KOPT-K1 (cell line): ENCODE results near the gene MAP1B.

Experiments
- H3K27ac ChIP-seq: fragments of 200-600 bp; sonication (generic); 2 replicates; pipeline ENCODE4 v1.5.1; 2016; ENCODE audit warnings: antibody characterized with exemption, mild to moderate bottlenecking, low read depth, low read length; ENCODE audit not compliant: poor library complexity, severe bottlenecking
- H3K36me3 ChIP-seq: fragments of 200-600 bp; sonication (generic); 2 replicates; pipeline ENCODE4 v1.5.1; 2017; ENCODE audit warnings: antibody characterized with exemption, mild to moderate bottlenecking, low read length, moderate library complexity; ENCODE audit not compliant: insufficient read depth
- H3K9me3 ChIP-seq: fragments of 200-600 bp; sonication (generic); 2 replicates; pipeline ENCODE4 v1.5.1; 2017; ENCODE audit warnings: antibody characterized with exemption, low read length, mild to moderate bottlenecking; ENCODE audit not compliant: insufficient read depth, poor library complexity, severe bottlenecking

The MAP1B gene

DNA sequence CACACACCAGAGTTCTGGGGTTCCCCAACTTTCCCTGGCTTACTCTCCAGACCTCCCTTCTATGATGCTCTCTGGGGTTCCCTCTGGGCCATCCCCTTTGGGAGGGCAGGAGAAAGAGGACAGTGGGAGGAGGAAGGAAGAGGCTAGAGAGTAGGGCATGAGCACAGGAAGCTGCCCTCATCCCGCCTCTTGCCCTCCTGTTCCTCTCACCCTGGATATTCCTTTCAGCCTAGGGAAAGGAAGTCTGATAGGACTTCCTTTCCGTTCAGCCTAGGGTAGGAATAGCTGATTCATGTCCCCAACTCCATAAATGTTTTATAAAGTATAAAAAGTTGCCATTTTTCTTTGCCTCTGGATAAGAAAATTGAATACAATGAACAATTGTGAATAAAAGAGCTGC lies 7.4 kb downstream of the MAP1B start:
- Histone ChIP-seq H3K27ac (no peak overlapping the region), H3K36me3 (no peaks in the 10 kb centered on the region), H3K9me3 (no peaks in the 10 kb centered on the region)

DNA sequence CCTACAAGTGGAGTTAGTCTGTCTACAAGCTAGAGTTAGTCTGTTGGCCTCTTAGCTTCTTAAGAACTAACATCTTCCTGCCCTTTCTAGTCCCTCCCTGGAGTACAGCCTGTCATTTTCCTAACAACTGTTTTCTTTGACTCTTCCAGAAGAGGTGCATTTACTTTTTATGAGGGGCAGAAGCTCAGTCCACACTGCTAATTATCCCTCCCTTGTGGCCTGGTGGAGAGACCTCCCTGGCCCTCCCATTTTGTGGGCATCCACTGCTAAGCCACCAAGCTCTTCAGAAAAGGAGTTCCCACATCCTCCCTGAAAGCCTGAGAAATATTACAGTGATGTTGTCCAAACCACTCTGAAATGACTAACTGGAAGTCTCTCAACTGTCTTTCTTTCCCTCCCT lies 8.0 kb downstream of the MAP1B start:
- Histone ChIP-seq H3K36me3 (no peaks in the 10 kb centered on the region), H3K27ac (no peak overlapping the region)

DNA sequence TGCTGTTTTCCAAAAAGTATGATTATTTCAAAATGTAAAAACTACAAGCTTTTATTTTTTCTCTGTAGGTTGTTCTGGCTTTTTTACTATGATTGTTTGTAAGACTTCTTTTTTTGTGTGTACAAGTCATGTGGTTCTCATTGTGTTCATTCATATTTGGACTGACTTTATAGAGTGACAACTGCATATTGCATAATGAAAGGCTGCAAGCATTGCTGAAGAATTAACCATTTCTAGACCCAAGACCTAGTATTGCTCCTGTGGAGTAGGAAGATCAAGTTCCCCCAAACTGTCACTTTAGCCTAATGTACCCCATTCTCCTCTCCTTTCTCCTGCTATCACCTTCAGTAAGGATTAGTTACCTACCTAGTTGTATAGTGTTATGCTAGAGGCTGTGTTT lies 10.0 kb downstream of the MAP1B start:
- Histone ChIP-seq H3K9me3 (no peaks in the 10 kb centered on the region), H3K36me3 (no peaks in the 10 kb centered on the region), H3K27ac (no peak overlapping the region)

More for the DNA sequence above, 8.0 kb downstream of the MAP1B start:
- H3K9me3 ChIP-seq = no peaks in the 10 kb centered on the region

DNA sequence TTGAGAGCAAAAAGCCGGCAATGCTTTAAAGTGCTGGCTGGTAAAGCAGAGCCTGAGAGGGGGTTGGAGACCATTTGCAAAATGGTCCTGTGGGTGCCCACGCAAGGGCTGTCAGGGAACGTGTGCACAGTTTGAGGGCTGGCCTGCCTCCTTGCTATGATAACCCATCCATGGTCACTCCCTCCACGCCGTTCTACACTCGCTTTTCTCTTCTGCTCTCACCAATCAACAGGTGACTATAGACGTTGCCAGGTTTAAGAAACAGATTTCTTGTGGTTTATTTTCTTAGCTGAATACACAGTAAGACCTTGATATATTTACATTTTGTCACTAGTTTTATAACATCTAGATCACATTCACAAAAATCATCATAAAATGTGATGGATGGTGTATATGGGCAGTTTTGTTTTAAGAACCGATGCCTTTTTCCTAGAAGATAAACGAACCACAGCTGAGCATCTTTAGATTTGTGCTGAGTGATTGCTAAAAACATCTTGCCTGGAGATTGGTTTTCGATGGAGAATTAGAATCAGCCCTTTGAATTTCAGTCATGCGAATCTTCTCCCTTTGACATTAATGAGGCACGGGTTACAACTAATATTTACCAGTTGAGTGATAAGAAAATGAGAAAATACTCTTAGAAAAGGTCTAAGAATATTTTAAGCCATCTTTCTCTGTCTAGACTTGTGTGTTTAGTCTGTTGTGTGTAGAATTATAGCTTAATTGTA lies 13.9 kb downstream of the MAP1B start:
- Histone ChIP-seq H3K27ac (no peak overlapping the region), H3K9me3 (no peaks in the 10 kb centered on the region), H3K36me3 (no peaks in the 10 kb centered on the region)

DNA sequence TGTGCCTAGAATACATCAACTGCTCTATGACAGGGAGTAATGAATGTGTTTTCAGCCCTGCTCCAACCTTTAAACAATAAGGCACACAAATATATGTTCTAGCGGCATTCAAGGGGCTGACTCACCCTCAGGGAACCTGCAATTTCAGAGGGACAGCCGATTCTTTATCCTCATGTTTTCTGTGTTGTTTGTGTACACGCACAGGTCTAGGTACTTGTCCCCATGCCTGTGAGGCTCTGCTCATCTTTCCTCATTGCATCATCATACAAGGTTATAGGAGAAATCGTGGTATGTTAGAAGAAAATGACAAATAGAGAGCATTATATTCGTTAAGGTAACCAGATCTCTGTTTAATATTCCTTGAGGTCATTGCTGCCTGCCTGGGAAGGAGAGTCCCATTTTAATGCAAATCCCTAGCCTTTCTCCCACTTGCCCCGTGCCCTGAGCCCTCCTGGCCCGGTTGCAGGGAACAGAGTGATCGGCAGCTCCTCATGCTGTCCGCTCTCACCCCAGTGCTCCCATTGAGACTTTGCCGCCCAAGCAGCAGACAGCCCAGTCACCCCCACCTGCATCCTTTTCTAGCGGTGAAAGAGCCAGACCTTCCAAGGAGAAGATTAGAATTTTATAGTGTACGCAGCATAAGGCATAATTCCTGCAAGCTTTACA lies 14.6 kb downstream of the MAP1B start:
- Histone ChIP-seq H3K9me3 (no peaks in the 10 kb centered on the region), H3K27ac (no peak overlapping the region), H3K36me3 (no peaks in the 10 kb centered on the region)

DNA sequence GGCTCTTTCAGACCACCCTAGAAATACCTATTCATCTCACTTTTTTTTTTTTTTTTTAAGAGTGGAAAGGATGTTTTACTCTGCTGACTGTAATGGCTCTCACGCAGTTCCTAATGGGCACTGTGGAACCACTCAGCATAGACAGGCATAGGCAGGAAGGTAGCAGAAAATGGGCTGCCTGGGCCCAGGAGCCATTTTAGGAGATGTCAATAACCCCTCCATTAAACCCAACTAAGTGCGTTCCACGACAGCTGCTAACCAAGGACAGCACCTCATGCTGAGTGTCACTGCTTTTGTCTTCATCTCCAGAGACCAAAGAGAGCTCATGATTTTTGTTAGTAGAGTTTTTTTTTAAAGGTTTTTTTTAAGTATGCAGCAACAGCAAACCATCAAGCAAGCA lies 15.3 kb downstream of the MAP1B start:
- no peak overlapping the region for H3K27ac ChIP-seq
- H3K36me3 ChIP-seq = no peaks in the 10 kb centered on the region
- no peaks in the 10 kb centered on the region for H3K9me3 ChIP-seq

DNA sequence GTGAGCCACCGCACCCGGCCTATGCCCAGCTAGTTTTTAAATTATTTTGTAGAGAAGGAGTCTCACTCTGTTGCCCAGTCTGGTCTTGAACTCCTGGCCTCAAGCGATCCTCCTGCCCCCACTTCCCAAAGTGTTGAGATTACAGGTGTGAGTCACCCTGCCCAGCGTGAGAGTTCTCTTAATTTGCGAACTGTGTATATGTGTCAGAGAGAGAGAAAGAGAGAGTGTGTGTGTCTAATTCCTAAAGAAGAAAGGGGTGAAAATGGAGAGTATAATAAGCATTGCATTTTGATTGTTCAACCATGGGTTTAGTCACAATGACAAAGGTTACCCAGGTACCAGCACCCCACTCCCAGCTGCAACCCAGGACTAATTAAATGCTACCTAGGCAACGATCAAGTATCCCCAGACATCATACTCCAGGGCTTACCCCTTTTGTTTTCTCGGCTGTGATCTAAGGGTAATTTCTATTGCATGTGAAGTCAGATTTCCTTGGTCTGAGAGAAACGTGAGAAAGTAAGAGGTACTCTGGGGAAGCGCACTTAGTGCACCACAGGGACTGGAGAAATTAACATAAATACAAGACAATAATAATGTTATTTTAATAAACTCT lies 16.6 kb downstream of the MAP1B start:
- Histone ChIP-seq H3K27ac (no peak overlapping the region), H3K9me3 (no peaks in the 10 kb centered on the region), H3K36me3 (no peaks in the 10 kb centered on the region)

DNA sequence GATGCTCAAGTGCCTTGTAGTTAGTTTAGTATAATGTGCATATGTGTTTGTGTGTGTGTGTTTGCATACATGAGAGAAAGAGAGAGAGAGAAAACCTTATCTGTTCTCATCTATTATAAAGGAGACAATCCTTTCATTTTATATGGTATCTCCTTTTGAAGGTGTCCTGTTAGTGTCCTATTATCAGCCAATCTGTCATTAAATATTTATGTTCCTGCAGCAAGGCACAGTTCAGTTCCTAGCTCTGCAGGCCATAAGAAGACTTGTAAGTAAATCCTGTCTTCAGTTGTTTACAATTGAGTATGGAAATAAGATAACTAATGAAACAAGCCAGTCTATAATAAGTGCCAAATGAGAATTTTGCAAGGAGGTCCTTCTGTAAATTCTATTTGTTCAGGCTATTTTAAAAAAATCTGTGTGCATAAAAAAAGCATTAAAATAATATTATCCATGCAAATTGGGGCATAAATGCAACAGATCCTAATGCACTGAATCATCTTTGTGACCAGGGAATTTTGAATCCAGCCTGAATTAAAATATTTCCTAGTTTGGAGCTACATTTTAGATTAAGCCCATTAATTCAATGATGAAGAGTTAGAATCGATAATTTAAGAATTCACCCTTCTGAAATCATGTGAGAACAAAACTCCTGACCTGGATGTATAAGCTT lies 18.1 kb downstream of the MAP1B start:
- Histone ChIP-seq H3K36me3 (no peaks in the 10 kb centered on the region), H3K9me3 (no peaks in the 10 kb centered on the region), H3K27ac (no peak overlapping the region)

DNA sequence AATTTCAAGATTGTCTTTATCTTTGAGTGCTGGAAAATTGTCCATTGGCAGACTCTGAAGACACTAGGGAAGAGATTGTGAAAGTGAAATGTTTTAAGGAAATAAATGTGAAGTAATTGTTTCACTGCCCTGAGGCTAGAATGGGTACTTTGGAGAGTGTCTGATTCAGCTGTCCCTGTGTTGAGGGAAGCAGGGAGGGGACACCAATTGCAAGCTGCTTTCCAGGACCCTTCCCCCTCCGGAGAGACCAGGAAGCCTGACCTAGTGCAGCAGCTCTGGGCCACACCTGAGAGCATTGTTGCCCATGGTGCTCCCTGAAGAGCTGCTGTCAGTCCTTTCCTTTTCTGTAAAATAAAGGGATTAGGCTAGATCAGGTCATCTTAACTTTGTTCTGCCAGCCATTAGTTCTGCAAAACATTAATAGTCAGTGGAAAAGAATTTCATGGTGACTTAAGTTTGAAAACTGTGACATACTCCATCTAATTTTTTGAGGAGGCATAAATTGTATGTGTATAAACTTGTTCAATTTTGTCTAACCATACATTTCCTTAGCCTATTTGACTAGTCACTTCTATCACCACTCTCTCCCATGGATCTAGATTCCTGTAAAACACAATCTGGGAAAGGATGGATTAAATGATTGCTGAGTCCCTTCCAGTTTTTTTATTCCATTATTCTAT lies 18.8 kb downstream of the MAP1B start:
- H3K36me3 ChIP-seq = no peaks in the 10 kb centered on the region
- H3K27ac ChIP-seq = no peak overlapping the region
- H3K9me3 ChIP-seq = no peaks in the 10 kb centered on the region

DNA sequence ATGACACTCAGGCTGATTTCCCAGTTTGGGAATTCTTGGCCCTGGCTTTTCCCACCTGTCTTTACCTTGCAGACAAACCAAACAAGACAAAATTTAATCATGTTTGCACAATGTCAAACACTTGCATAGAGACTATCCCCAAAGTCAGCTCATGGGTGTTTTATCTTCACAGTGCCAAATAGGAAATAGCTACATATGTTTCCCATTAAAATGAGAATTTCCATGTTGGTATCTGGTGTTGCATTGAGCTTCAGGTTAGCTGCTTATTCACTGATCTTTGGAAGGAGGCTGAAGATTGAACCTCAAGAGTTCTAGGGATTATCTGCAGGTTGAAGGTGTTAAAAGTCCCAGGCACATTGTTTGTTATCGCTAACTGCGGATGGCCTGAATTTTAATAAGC lies 19.5 kb downstream of the MAP1B start:
- H3K9me3 ChIP-seq = no peaks in the 10 kb centered on the region
- H3K36me3 ChIP-seq = no peaks in the 10 kb centered on the region
- H3K27ac ChIP-seq = no peak overlapping the region

DNA sequence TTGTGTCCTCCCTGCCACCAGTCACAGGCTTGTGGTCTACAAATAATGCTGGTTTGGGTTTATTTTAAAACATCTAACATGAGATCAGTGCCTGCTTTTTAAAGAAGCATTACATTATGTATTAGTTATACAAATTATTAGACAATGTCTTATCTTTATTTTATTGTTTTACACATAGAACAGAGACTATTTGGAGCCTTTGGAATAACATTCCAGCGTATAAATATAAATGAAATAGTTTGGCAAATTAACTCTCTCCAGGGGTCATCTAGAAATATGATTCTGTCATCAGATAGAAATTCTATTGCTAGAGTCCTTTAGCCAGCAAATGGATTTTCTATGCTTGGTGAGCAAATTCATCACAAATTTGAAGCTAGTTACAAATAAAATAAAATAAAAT lies 22.4 kb downstream of the MAP1B start:
- Histone ChIP-seq H3K36me3 (no peaks in the 10 kb centered on the region), H3K27ac (no peak overlapping the region), H3K9me3 (no peaks in the 10 kb centered on the region)

DNA sequence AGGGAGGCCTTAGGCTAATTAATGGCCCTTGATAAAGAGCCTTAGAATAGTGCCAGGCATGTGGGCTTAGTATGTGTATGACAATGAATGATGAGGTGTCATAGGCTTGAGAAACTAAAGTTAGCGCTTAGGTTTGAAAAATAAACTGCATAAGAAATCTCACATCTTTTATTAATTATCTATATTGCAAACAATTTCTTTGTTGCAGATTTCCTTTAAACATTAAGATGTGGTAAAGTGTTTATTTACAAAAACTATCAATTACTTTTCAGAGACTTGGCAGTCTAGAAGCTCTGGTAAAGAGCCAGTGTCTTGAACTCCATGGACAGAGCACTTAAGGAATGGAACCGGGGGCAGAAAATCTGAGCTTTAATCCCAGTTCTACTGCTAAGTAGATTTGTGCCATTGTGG lies 23.1 kb downstream of the MAP1B start:
- H3K9me3 ChIP-seq = no peaks in the 10 kb centered on the region
- H3K27ac ChIP-seq = no peak overlapping the region
- H3K36me3 ChIP-seq = no peaks in the 10 kb centered on the region

DNA sequence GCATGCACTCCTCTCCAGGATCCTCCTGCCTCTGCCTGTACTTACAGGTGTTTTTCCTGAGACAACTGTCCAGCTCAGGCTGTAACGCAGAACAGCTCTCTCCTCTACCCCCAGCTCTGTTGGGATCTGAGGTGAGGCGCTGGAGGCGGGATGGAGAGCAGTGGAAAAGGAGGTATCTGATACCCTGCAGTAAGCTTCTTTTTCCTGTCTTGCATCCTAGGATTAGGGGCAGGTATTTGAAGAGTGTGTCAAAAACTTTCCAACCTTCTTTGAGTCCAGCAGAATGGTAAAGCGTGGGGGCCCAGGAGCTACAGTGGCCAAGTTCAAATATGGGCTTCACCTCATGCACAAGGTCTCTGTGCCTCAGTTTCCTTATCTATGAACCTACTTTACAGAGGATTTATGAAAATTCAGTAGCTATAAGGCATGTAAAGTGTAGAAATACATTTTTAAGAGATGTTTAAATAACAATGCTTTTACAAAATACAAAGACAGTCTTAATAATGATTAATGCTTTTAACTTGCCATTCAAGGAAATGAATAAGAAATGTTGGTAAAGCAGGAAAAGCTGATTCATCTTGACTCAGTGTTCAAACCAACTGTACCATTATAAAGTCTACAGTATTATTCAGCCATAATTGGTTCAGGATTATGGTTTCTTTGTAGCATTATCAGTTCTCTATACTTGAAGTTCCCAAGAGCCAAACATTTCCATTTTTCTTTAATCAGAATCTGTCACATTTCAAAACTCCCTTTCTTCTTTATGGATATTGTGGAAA lies 26.1 kb downstream of the MAP1B start:
- Histone ChIP-seq H3K9me3 (no peaks in the 10 kb centered on the region), H3K36me3 (no peaks in the 10 kb centered on the region), H3K27ac (no peak overlapping the region)

DNA sequence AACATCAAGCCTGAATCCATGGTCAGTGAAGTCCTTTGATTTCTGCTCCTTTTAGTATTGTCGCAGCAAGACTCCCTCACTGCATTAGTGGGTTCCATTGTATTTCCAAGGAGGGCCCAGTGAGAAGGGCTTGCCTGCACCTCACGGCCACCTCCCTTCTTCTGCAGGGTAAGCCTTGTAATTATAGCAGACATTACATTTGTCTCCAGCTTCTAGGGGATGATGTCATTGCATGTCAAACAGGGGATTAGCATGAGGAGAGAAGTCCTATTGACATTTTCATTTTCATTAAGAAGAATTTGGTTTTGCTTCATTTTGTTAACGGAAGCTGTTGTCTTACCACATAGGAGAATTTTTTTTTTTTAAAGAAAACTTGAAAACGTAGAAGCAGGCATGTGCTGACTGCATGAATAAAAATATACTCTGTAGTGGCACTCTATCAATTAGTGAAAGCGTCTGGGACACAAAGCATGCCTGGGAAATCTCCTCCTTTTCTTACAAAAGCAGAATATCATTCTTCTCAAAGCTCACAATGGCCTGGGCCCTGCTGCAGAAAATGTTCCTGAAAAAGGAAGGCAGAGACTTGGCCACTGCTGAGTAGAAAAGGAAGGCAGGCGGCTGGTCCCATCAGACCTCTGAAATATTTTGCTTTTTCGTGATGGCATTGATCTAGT lies 27.1 kb downstream of the MAP1B start:
- H3K27ac ChIP-seq = no peak overlapping the region
- no peaks in the 10 kb centered on the region for H3K36me3 ChIP-seq
- no peaks in the 10 kb centered on the region for H3K9me3 ChIP-seq
